Smooth muscle cell of the brain vasculature (primary cell): ENCODE results near the gene IQGAP2.
"Not testable (repeated sequence)": the region's sequence is repeated elsewhere in the genome, so short reads cannot be mapped to it uniquely, and the experiment has no call there.

Source experiments
- DNase-seq: peaks from one replicate; pipeline ENCODE4 v3.0.0-alpha.2; 2012; ENCODE audit warnings: low read depth, low spot score

The IQGAP2 gene

GRCh38 chr5:76542241-76542640, 139.2 kb downstream of the IQGAP2 start:
- no peak for DNase-seq

DNA sequence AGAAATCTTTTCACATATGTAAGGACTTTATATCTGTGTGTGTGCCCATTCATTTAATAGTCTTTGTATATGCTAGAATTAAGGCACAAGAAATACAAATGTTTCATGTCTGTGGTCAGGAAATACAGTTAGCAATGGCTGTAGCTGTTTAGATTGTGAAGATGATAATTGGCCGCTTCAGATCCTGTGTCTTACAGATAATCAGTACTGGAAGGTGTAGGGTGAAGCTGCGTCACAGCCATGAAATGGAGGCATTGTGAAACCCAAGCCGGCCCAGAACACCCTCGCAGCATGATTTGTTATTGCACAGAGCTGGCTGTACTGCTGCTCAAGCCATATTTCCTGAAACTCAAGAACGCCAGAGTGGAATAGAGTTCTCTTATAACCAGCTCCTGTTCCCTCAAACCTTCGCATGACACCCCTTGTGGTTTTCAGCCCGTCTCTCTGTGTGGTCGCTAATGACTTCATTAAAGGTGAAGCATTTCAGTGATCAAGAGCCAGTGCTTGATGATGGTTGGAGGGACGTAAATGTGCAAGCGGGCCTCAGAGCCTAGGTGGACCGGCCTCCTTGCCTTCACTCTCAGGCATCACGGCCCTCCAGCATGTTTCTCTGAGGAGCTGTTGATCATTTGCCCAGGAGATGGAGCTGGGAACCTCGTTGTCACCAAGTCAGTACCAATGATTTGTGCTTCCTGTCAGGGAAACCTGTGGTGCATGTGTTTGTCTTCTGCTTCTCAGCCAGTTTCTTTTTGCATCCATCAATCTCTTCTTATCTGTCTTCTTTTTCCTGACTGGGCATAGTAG, 140.0 kb downstream of the IQGAP2 start:
- no peak for DNase-seq

- no peak for DNase-seq
Measured at GRCh38 chr5:76544268-76544926, 141.3 kb downstream of the IQGAP2 start.

- DNase-seq, result no peak
Measured at GRCh38 chr5:76545184-76545583, 142.1 kb downstream of the IQGAP2 start.

GRCh38 chr5:76546497-76547102, 143.5 kb downstream of the IQGAP2 start:
- no peak for DNase-seq

DNA sequence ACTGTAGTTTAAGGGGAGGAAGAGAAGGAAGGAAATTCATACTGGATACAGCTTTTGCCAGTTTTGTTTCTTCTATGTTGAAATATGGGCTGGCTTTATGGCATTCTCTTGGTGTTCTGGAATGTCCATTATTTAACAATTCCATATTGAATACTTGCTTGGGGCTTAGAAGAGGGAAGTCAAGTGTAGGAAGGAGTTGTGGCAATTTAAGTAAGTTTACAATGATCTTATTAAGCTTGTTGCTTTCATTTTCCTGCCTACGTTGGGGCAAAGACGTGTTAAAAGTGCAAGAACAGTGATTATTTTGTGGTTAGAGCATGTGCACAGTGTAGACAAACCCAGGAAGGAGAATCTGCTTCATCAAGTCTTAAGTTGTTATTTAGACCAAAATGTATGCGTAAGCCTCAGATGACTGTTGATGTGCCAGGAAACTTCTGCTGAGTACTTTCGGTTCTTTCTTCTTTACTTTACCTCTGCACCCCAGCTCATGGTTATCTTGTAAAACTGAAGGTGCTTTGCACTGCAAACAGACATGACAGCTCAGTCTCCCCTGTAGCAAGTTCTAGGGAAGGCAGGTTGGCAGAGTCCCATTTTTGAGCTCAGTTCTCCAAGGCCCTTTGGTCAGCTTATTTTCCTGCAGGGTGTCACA, 144.3 kb downstream of the IQGAP2 start:
- no peak for DNase-seq

DNA sequence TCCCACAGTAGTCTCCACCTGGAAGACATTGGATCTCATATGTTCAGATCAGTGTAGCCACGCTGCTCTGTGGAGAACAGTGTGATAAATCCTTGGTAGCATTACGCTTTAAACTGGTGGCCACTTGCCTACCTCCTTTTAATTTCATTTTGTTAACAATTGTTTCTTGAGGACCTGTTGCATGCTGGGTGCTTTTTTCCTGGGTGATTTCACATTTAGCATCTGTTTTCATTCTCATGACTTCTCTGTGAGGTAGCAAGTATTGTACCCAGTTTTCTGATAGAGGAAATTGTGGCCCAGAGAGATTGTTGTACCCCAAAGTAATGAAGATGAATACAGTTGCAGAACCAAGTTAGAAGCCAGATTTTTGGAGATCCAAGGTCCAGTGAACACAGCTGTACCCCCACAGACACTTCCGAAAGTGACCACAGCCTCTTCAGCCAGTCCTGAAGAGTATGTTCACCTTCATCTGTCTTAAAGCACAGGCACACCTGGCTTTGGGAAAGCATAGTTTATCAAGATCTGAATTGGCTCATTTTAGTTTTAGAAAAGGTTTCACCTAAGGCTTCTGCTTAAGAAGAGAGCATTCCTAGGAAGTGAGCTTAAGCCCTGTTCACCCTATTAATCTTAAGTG, 144.9 kb downstream of the IQGAP2 start:
- DNase-seq, result no peak

DNA sequence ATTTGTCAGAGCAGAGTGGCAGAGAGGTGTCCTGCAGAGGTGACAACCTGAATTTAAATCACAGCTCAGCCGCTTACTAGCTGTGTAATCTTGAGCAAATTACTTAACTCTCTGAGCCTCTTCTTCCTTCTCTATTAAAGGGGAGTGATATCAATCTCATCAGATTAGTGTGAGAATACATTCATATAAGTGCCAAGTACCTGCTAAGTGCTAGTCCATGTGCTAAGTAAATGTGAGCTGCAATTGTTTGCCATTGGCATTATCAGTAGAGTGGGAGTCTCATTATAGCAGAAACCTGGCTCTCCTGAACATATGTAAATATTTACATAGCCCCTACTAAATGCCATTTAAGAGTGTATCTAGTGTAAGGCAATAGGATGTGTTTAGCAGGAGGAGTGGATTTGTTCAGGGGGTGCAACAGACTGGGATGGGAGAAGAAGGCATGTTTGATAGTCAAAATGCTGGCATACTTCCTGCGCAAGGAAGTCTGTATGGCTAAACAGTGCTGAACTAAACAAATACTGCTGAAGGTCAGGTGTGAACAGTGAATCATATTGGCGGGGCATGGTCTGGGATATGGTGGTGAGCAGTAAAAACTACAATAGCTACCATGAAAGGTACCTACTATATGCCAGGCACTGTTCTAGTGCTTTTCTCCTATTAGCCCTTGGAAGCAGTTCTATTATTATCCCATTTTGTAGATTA, 145.6 kb downstream of the IQGAP2 start:
- no peak for DNase-seq

DNA sequence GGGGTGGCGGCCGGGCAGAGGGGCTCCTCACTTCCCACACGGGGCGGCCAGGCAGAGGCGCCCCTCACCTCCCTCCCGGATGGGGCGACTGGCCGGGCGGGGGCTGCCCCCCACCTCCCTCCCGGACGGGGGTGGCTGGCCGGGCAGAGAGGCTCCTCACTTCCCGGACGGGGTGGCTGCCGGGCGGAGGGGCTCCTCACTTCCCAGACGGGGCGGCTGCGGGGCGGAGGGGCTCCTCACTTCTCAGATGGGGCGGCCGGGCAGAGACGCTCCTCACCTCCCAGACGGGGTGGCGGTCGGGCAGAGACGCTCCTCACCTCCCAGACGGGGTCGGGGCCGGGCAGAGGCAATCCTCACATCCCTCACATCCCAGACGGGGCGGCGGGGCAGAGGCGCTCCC, 147.8 kb downstream of the IQGAP2 start:
- not testable (repeated sequence) for DNase-seq

DNA sequence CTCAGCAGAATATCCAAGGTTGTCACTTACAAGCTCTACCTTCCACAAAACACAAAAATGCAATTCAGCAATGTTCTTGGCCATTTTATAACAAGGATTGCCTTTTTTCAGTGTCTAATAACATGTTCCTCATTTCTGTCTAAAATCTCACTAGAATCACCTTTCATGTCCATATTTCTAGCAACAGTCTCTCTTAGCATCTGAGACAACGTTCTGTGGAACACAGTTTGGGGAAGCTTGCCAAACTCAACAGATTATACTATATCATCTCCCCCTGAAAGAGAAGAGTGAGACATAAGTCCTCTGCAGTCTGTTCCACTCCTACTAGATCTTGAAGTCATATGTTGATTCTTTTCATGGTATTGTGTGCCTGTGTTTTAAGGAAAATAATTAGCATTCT, 149.5 kb downstream of the IQGAP2 start:
- no peak for DNase-seq

GRCh38 chr5:76553251-76553650, 150.2 kb downstream of the IQGAP2 start:
- DNase-seq, result no peak

DNA sequence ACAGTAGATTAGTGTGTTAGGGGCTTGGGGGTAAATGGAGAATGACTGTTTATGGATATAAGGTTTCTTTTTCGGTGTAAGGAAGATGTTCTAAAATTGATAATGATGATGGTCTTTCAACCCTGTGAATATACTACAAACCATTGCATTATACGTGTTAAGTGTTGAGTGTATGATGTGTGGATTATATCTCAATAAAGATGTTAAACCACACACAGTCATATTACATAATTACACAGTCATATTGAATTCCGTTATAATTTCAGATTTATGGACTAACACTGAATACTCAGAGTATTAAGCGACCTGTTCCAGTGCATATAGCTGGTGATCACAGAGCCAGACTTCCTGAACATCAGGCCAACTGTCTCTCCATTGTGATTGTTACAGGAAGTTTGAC, 152.0 kb downstream of the IQGAP2 start:
- no peak for DNase-seq

- no peak for DNase-seq
Measured at GRCh38 chr5:76555717-76556116, 152.6 kb downstream of the IQGAP2 start.

DNA sequence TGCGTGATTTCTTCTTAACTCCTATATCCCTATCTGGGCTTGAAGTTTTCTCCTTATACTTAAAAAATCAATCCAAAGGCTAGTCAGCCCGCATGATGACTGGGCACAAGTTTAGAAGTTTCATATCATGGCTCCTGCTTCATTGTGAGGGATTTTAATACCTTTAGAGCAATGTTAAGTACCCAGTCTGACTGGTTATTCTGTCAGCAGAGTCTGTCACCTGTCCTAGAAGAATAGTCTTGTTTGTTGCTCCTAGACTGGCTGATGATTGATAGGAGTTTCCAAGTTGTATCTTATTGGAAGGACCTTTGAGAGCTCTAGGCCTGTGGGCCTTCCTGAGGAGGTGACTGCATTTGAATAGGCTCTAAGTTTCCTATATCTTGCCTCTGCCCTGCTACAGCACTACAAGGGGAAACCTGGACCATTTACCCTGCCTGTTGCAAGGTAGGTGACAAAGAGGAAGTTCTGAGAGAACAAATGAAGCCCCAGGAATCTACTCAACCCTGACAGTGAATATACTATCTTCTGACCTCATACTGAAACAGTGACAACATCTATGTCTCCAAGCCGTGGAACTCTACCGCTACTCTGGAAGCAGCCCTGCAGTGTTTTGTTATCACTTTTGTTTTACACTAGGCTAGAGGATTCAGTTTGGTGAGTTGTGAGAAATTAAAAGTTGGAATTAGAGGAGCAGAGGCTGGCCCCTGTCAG, 153.6 kb downstream of the IQGAP2 start:
- no peak for DNase-seq

DNA sequence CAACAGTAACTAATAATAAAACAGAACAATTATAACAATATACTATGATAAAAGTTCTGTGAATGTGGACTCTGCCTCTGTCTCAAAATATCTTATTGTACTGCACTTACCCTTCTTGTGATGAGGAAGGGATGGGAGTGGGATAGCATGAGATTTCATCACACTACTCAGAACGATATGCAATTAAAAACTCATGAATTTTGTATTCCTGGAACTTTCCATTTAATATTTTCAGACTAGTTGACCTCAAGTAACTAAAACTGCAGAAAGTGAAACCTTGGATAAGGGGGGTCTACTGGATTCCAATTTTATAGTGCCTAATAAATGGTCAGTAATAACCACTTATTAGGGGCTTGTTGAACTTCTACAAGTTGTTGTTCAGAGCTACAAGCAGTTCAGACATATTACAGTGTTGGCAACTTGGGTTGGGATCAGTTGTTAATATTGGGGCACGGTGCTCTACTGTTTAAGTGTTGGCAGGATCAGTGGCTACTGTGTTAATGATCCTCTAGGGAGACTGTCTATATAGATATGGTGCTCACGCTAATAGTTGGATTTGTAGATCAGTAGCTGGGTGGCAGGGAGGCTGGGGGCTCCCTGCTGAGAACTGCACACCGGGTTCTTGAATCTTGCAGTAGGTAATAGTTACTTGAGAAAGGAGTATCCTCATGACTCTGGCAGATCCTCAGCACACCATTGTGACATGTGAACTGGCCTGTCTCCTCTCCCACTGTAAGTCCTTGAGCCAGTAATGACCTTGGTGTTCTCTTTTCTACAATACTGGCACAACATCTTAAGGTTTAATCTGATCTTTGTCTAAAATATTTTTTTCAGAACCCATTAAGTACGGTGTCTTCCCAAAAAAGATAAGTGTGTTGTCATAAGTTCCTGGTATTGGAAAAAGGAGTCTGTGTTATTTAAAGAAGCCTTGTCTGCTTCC, 158.1 kb downstream of the IQGAP2 start:
- no peak for DNase-seq

DNA sequence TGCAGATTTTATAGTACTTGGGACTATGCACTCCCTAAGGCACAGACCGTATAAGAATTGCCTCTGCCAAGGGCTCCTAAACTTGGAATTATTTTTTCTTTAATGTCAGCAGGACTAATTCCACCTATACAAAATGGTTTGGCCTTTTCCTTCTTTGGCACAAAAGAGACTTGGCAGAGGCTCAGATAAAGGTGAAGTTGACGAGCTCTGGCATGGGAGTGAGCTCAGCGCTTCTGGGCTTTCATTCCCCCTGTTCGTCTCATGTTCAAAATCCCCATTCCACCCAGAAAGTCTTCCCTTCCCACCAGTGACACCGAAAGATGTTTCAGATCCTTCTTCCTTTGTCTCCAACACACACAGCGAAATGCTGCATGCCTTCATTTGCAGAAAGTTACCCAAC, 158.9 kb downstream of the IQGAP2 start:
- DNase-seq, result no peak

DNA sequence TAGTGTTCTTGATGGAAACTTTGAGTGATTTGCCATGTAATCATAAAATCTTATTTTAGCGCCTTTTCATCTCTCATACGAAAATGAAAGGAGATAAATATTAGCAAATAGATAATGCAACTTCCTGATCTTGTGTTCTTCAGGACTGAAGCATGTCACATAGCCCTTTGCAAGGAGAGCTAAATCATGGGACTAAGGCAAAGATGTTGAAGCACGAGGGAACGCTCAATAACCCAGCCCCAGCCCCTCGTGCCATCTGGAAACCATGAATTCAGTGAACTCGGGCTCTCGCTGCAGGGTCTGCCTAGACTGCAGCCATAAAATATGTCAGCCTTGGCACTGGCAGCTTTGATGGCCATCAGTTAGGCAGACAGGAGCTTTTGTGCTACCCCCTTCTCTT, 161.9 kb downstream of the IQGAP2 start:
- no peak for DNase-seq

DNA sequence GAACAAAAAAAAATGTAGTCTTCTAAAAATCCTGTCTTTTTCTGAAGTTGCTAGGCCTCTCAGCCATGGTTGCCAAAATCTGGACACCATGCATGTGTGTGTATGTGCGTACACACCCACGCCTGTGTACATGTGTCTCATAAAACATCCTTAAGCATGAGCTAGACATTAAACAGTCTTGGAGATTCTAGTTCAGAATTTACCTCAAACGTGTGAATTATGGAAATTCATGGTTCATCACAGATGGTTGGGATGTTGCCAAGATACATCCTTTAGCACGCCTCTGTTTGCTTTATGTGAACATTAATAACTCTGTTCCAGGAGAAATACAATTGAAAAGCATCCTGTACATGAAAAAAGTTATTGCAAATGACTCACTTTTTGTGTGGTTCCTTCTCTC, 167.1 kb downstream of the IQGAP2 start:
- DNase-seq, result no peak

DNA sequence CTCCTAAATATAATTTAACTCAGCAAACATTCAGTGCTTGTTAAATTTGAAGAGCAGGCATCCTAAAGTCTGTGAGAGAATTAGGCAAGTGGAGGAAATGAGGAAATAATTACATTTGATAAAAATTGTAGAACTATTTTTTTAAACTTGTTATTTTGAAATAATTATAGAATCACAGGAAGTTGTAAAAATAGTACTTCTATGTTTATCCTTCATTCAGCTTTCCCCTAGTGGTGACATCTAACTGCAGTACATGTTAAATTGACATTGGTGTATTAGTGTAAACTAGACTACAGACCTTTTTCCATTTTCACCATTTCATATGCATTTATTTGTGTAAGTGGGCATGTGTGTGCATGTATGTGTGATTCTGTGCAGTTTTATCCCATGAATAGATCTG, 168.5 kb downstream of the IQGAP2 start:
- DNase-seq, result no peak

GRCh38 chr5:76576450-76576849, 173.4 kb downstream of the IQGAP2 start:
- no peak for DNase-seq
